ENCODE measurements around the gene KCNQ1. TPM values are rescaled to one million over a fixed set of nuclear protein-coding genes. Genes with fewer than 3 reads are reported as not detected.

The KCNQ1 gene
- total and polyA plus RNA-seq, 4 donors: 15.4 to 41.7 (median 26.2) TPM

DNA sequence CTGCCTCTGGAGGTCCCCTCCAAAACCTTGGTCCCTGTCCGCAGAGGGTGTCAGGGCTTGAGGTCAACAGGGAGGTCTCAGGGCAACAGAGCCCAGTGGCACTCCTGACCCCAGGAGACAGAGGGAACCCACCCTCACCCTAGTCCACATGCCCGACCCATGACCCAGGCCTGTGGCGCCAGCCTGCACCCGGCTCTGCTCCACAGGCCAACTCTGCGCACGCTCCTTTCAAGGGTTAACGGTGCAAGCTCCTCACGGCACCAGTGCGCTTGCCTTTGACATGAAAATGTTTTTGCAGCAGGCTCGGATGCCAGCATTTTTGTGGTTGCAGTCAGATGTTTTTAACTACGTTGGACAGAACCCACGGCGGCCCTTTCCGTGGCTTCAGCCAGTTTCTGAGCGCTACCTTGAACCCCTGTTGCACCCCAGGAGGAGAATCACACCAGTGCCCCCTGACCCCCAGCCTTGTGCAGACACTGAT is 372.2 kb downstream of the KCNQ1 start:
- Histone ChIP-seq H3K4me1 (ENCODE audit: control insufficient read depth in 5 of 5, insufficient read depth in 5 of 5, low read length in 5 of 5) (peaks cover 0 to 20% (median 7%) of the 10 kb centered on the region in 5 donors), H3K36me3 (ENCODE audit: control insufficient read depth in 4 of 4, insufficient read depth in 4 of 4, low read length in 4 of 4) (no peaks in the 10 kb centered on the region), H3K27ac (ENCODE audit: low read depth in 1 of 2, low read length in 1 of 2) (no peak overlapping the region), H3K27me3 (ENCODE audit: control insufficient read depth in 3 of 3, insufficient read depth in 3 of 3, low read length in 2 of 3) (no peaks in the 10 kb centered on the region), H3K9me3 (ENCODE audit: control insufficient read depth in 4 of 4, insufficient read depth in 3 of 4, low read length in 3 of 4) (peaks cover 0 to 16% (median 5%) of the 10 kb centered on the region in 4 donors), H3K4me3 (no peak overlapping the region), H3K9ac (ENCODE audit: insufficient read depth in 1 of 2, low read length in 2 of 2) (no peak overlapping the region)
- ATAC-seq (ENCODE audit: insufficient read depth, low FRiP score) (no peak), DNase-seq (peak; percentile 36 to 72 (median 45))
- no peak for TF ChIP-seq CTCF (IDR thresholded peaks at IDR 0.05; ENCODE audit: control extremely low read depth, extremely low read depth)
- WGBS, 2 donors: 80 to 83% methylated on average over 15 of the region's 15 CpGs

- Histone ChIP-seq H3K9me3 (ENCODE audit: control insufficient read depth in 4 of 4, insufficient read depth in 3 of 4, low read length in 3 of 4) (peaks cover 0 to 16% (median 5%) of the 10 kb centered on the region in 4 donors), H3K9ac (ENCODE audit: insufficient read depth in 1 of 2, low read length in 2 of 2) (no peak overlapping the region), H3K4me1 (ENCODE audit: control insufficient read depth in 5 of 5, insufficient read depth in 5 of 5, low read length in 5 of 5) (peaks cover 0 to 15% (median 5%) of the 10 kb centered on the region in 5 donors), H3K27ac (ENCODE audit: low read depth in 1 of 2, low read length in 1 of 2) (no peak overlapping the region), H3K4me3 (no peak overlapping the region), H3K27me3 (ENCODE audit: control insufficient read depth in 3 of 3, insufficient read depth in 3 of 3, low read length in 2 of 3) (no peaks in the 10 kb centered on the region), H3K36me3 (ENCODE audit: control insufficient read depth in 4 of 4, insufficient read depth in 4 of 4, low read length in 4 of 4) (no peaks in the 10 kb centered on the region)
- WGBS, 2 donors: 91 to 92% methylated on average over 6 of the region's 6 CpGs
- ATAC-seq (ENCODE audit: insufficient read depth, low FRiP score): no peak
- DNase-seq: no peak
- no peak for TF ChIP-seq CTCF (IDR thresholded peaks at IDR 0.05; ENCODE audit: control extremely low read depth, extremely low read depth)
Observed at GRCh38 chr11:2817431-2817830, 372.6 kb downstream of the KCNQ1 start.

DNA sequence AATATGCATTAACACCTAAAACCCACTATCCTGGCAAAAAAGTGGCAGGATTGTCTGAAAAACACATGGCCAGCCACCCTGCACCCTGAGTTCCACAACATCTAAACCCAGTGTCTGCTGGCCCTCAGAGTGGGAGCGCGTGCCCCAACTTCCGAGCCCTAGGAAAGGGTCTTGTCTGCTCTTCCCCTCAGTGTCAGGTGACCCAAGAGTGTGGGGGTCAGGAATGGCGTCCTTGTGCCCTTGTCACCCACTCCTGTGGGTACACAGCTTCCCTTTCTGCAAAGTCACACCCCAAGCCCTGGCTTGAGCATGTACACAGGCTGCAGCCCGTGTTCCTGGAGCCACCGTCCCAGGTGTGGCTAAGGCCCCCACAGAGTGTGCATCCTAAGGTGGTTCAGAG is 373.2 kb downstream of the KCNQ1 start:
- Histone ChIP-seq H3K9ac (ENCODE audit: insufficient read depth in 1 of 2, low read length in 2 of 2) (no peak overlapping the region), H3K27me3 (ENCODE audit: control insufficient read depth in 3 of 3, insufficient read depth in 3 of 3, low read length in 2 of 3) (no peaks in the 10 kb centered on the region), H3K4me1 (ENCODE audit: control insufficient read depth in 5 of 5, insufficient read depth in 5 of 5, low read length in 5 of 5) (peaks cover 0 to 9% (median 0%) of the 10 kb centered on the region in 5 donors), H3K9me3 (ENCODE audit: control insufficient read depth in 4 of 4, insufficient read depth in 3 of 4, low read length in 3 of 4) (peaks cover 0 to 16% (median 5%) of the 10 kb centered on the region in 4 donors), H3K36me3 (ENCODE audit: control insufficient read depth in 4 of 4, insufficient read depth in 4 of 4, low read length in 4 of 4) (no peaks in the 10 kb centered on the region), H3K4me3 (no peak overlapping the region), H3K27ac (ENCODE audit: low read depth in 1 of 2, low read length in 1 of 2) (no peak overlapping the region)
- ATAC-seq (ENCODE audit: insufficient read depth, low FRiP score): no peak
- DNase-seq: no peak
- no peak for TF ChIP-seq CTCF (IDR thresholded peaks at IDR 0.05; ENCODE audit: control extremely low read depth, extremely low read depth)
- 92 to 99% methylated on average over 6 of the region's 6 CpGs for WGBS, 2 donors

DNA sequence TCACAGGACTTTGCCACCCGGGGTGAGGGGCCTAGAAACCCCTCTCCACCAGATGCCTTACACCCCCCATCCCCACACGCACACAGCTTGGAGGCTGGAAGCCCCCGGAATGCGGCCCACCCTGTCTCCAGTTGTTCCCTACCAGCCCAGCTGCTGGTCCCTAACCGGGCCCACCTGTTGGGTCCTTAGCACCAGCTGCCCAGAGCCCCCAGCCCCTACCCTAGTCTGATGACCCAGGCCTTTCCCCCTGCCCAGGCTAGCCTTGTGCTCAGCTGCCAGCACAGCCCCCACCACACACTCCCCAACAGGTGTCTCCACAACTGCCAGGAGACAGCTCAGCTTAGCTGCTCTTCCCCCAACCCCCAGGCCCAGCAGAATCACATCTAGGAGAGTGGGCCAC is 373.7 kb downstream of the KCNQ1 start:
- H3K27me3 ChIP-seq (ENCODE audit: control insufficient read depth in 3 of 3, insufficient read depth in 3 of 3, low read length in 2 of 3): no peaks in the 10 kb centered on the region
- DNase-seq: no peak
- TF ChIP-seq CTCF (IDR thresholded peaks at IDR 0.05; ENCODE audit: control extremely low read depth, extremely low read depth): no peak

More for the DNA sequence above, 373.7 kb downstream of the KCNQ1 start:
- no peak for ATAC-seq (ENCODE audit: insufficient read depth, low FRiP score)
- WGBS, 2 donors: 91 to 94% methylated on average over 5 of the region's 5 CpGs
- Histone ChIP-seq H3K4me1 (ENCODE audit: control insufficient read depth in 5 of 5, insufficient read depth in 5 of 5, low read length in 5 of 5) (peaks cover 0 to 4% (median 0%) of the 10 kb centered on the region in 5 donors), H3K4me3 (no peak overlapping the region), H3K27ac (ENCODE audit: low read depth in 1 of 2, low read length in 1 of 2) (no peak overlapping the region), H3K36me3 (ENCODE audit: control insufficient read depth in 4 of 4, insufficient read depth in 4 of 4, low read length in 4 of 4) (no peaks in the 10 kb centered on the region), H3K9ac (ENCODE audit: insufficient read depth in 1 of 2, low read length in 2 of 2) (no peak overlapping the region), H3K9me3 (ENCODE audit: control insufficient read depth in 4 of 4, insufficient read depth in 3 of 4, low read length in 3 of 4) (peaks cover 0 to 16% (median 5%) of the 10 kb centered on the region in 4 donors)
